GM23338 (cell line): ENCODE data around the gene WWOX. TPM values are rescaled to one million over a fixed set of nuclear protein-coding genes. Genes with fewer than 3 reads are reported as not detected.

Experiments used
- ATAC-seq: fragments of 200-7000 bp; cut with Tn5 transposase; 3 replicates; pipeline ENCODE4 v1.9.1; 2020
- DNase-seq: peaks from one replicate; pipeline ENCODE4 v3.0.0-alpha.2; 2015; ENCODE audit warnings: low spot score
- H2AFZ ChIP-seq: fragments of 200-600 bp; sonication (generic); 2 replicates; pipeline ENCODE4 v1.8.0; 2016; ENCODE audit warnings: antibody characterized with exemption, mild to moderate bottlenecking, moderate library complexity
- H3F3A ChIP-seq: fragments of 200-600 bp; sonication (generic); replicated peaks from 2 replicates; pipeline ENCODE4 v1.8.0; 2017; ENCODE audit warnings: antibody characterized with exemption, mixed run types, low read depth
- H3K27ac ChIP-seq: fragments of 200-600 bp; sonication (generic); 2 replicates; pipeline ENCODE4 v1.6.1; 2016; ENCODE audit warnings: low read depth
- H3K27me3 ChIP-seq: fragments of 200-600 bp; sonication (generic); 2 replicates; pipeline ENCODE4 v1.8.0; 2016; ENCODE audit warnings: mild to moderate bottlenecking, mixed run types, moderate library complexity; ENCODE audit not compliant: insufficient read depth
- H3K36me3 ChIP-seq: fragments of 200-600 bp; sonication (generic); 2 replicates; pipeline ENCODE4 v1.8.0; 2016; ENCODE audit warnings: mild to moderate bottlenecking; ENCODE audit not compliant: insufficient read depth
- H3K4me1 ChIP-seq: fragments of 200-600 bp; sonication (generic); 2 replicates; pipeline ENCODE4 v1.8.0; 2016; ENCODE audit warnings: mild to moderate bottlenecking, moderate library complexity; ENCODE audit not compliant: insufficient read depth
- H3K4me2 ChIP-seq: fragments of 200-600 bp; sonication (generic); 2 replicates; pipeline ENCODE4 v1.7.1; 2017; ENCODE audit warnings: mixed run types
- H3K4me3 ChIP-seq: fragments of 200-600 bp; sonication (generic); 2 replicates; pipeline ENCODE4 v1.6.1; 2016; ENCODE audit warnings: mixed run types
- H3K79me2 ChIP-seq: fragments of 200-600 bp; sonication (generic); replicated peaks from 2 replicates; pipeline ENCODE4 v1.8.0; 2017; ENCODE audit warnings: mild to moderate bottlenecking; ENCODE audit not compliant: insufficient read depth
- H3K9me2 ChIP-seq: fragments of 200-600 bp; sonication (generic); 2 replicates; pipeline ENCODE4 v1.8.0; 2017; ENCODE audit not compliant: insufficient read depth
- H4K20me1 ChIP-seq: fragments of 200-600 bp; sonication (generic); replicated peaks from 2 replicates; pipeline ENCODE4 v1.8.0; 2017; ENCODE audit warnings: mild to moderate bottlenecking; ENCODE audit not compliant: insufficient read depth
- H3K27ac Mint-ChIP-seq: 2 replicates; pipeline ENCODE4 v1.8.0; 2020; ENCODE audit warnings: inconsistent platforms, mild to moderate bottlenecking, moderate library complexity, mixed read lengths
- H3K27me3 Mint-ChIP-seq: 3 replicates; pipeline ENCODE4 v1.8.0; 2022; ENCODE audit warnings: low read depth, mild to moderate bottlenecking, moderate library complexity, mixed read lengths, inconsistent platforms; ENCODE audit not compliant: insufficient read depth, poor library complexity
- H3K36me3 Mint-ChIP-seq: 3 replicates; pipeline ENCODE4 v1.8.0; 2021; ENCODE audit warnings: low read depth, mild to moderate bottlenecking, inconsistent platforms, moderate library complexity, mixed read lengths
- H3K4me1 Mint-ChIP-seq: 3 replicates; pipeline ENCODE4 v1.8.0; 2020; ENCODE audit warnings: mild to moderate bottlenecking, inconsistent platforms, mixed read lengths
- H3K4me3 Mint-ChIP-seq: 3 replicates; pipeline ENCODE4 v1.8.0; 2021; ENCODE audit warnings: moderate library complexity, mild to moderate bottlenecking, inconsistent platforms, mixed read lengths
- H3K9me3 Mint-ChIP-seq: 3 replicates; pipeline ENCODE4 v1.8.0; 2020; ENCODE audit warnings: moderate library complexity, mild to moderate bottlenecking, inconsistent platforms, mixed read lengths
- EZH2phosphoT487 ChIP-seq: fragments of 200-600 bp; sonication (generic); IDR thresholded peaks from one replicate; pipeline ENCODE4 v1.8.1; 2018; ENCODE audit warnings: antibody characterized with exemption; ENCODE audit not compliant: unreplicated experiment
- POLR2AphosphoS5 ChIP-seq: IDR thresholded peaks from 2 replicates; pipeline ENCODE4 v1.6.1; 2016; ENCODE audit warnings: antibody characterized with exemption, low read depth
- ZNF331 ChIP-seq: fragments of 250-450 bp; sonication (Bioruptor Pico); IDR thresholded peaks from 2 replicates; pipeline ENCODE4 v1.5.0; 2020; ENCODE audit warnings: low read depth, mild to moderate bottlenecking, moderate library complexity
- polyA plus RNA-seq: library from polyadenylated mRNA; unstranded; fragments of >200 nt; fragmentation: Nextera tagmentation; extraction: Ambion mirVana; gene quantifications from 2 replicates; pipeline ENCODE4 v1.2.1, GENCODE V29; 2016
- total RNA-seq: library from RNA; depleted of rRNA; stranded (reverse); fragments of >200 nt; shearing (Covaris generic); gene quantifications from 2 replicates; pipeline ENCODE4 v1.2.3, GENCODE V29; 2014
- TF ChIP-seq, protein P1 (sequence below): fragments of 250-450 bp; sonication (Bioruptor Pico); IDR thresholded peaks from 2 replicates; pipeline ENCODE4 v1.5.0; 2020; ENCODE audit warnings: mild to moderate bottlenecking, moderate library complexity
- TF ChIP-seq, protein P2 (sequence below): IDR thresholded peaks from one replicate; pipeline ENCODE4 v1.6.1; 2018; ENCODE audit warnings: antibody characterized with exemption; ENCODE audit not compliant: unreplicated experiment

Gene WWOX
- total and polyA plus RNA-seq, 2 experiments from 2014 or later = 10.0 to 19.3 TPM

DNA sequence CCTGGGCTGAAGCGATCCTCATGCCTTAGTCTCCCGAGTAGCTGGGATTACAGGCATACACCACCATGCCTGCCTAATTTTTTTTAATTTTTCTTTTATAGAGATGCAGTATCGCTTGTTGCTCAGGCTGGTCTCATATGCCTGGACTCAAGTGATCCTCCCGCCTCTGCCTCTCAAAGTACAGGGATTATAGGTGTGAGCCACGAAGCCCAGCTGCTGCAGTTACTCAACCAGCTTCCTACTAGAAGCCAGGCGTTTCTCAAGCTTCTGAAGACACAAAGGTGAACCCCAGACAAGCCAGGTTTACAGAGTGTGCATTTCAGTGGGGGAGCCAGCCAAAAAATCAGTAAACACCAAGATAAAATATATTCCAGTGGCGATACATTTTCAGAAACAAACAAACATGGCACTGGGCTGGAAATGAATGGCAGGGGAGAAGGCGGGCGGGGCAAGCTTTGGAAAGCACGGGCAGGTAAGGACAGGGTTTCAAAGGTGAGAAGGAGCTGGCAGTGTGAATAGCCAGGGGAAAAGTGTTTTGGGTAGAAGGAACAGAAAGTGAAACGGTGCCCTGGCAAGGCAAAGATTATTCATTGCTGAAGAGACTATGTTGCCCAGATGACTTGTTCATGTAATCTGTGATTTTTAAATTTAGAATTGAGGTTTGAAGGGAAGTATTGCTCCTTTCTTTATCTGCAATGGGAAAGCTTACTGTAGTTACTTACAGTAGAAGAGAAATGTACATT lies 471.1 kb downstream of the WWOX start (continued):
- TF ChIP-seq, protein P1, sequence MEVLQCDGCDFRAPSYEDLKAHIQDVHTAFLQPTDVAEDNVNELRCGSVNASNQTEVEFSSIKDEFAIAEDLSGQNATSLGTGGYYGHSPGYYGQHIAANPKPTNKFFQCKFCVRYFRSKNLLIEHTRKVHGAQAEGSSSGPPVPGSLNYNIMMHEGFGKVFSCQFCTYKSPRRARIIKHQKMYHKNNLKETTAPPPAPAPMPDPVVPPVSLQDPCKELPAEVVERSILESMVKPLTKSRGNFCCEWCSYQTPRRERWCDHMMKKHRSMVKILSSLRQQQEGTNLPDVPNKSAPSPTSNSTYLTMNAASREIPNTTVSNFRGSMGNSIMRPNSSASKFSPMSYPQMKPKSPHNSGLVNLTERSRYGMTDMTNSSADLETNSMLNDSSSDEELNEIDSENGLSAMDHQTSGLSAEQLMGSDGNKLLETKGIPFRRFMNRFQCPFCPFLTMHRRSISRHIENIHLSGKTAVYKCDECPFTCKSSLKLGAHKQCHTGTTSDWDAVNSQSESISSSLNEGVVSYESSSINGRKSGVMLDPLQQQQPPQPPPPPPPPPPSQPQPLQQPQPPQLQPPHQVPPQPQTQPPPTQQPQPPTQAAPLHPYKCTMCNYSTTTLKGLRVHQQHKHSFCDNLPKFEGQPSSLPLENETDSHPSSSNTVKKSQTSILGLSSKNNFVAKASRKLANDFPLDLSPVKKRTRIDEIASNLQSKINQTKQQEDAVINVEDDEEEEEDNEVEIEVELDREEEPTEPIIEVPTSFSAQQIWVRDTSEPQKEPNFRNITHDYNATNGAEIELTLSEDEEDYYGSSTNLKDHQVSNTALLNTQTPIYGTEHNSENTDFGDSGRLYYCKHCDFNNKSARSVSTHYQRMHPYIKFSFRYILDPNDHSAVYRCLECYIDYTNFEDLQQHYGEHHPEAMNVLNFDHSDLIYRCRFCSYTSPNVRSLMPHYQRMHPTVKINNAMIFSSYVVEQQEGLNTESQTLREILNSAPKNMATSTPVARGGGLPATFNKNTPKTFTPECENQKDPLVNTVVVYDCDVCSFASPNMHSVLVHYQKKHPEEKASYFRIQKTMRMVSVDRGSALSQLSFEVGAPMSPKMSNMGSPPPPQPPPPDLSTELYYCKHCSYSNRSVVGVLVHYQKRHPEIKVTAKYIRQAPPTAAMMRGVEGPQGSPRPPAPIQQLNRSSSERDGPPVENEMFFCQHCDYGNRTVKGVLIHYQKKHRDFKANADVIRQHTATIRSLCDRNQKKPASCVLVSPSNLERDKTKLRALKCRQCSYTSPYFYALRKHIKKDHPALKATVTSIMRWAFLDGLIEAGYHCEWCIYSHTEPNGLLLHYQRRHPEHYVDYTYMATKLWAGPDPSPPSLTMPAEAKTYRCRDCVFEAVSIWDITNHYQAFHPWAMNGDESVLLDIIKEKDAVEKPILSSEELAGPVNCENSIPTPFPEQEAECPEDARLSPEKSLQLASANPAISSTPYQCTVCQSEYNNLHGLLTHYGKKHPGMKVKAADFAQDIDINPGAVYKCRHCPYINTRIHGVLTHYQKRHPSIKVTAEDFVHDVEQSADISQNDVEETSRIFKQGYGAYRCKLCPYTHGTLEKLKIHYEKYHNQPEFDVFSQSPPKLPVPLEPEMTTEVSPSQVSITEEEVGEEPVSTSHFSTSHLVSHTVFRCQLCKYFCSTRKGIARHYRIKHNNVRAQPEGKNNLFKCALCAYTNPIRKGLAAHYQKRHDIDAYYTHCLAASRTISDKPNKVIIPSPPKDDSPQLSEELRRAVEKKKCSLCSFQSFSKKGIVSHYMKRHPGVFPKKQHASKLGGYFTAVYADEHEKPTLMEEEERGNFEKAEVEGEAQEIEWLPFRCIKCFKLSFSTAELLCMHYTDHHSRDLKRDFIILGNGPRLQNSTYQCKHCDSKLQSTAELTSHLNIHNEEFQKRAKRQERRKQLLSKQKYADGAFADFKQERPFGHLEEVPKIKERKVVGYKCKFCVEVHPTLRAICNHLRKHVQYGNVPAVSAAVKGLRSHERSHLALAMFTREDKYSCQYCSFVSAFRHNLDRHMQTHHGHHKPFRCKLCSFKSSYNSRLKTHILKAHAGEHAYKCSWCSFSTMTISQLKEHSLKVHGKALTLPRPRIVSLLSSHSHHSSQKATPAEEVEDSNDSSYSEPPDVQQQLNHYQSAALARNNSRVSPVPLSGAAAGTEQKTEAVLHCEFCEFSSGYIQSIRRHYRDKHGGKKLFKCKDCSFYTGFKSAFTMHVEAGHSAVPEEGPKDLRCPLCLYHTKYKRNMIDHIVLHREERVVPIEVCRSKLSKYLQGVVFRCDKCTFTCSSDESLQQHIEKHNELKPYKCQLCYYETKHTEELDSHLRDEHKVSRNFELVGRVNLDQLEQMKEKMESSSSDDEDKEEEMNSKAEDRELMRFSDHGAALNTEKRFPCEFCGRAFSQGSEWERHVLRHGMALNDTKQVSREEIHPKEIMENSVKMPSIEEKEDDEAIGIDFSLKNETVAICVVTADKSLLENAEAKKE = no peak
- no peak for TF ChIP-seq POLR2AphosphoS5
- no peak for TF ChIP-seq EZH2phosphoT487
- no peak for TF ChIP-seq ZNF331 (CRISPR knock-in tag)

GRCh38 chr16:78571434-78571833 lies 472.0 kb downstream of the WWOX start:
- no peaks in the 10 kb centered on the region for H3K36me3 Mint-ChIP-seq
- no peaks in the 10 kb centered on the region for H3K36me3 ChIP-seq
- no peak overlapping the region for H3K27ac Mint-ChIP-seq
- DNase-seq (no peak), ATAC-seq (no peak)
- H2AFZ ChIP-seq = no peak overlapping the region
- H3K4me1 Mint-ChIP-seq = no peaks in the 10 kb centered on the region
- H3F3A ChIP-seq = no peaks in the 10 kb centered on the region
- peaks cover 4% of the 10 kb centered on the region; the same call in 1 of the 2 replicates for H3K9me2 ChIP-seq
- no peak overlapping the region for H3K27ac ChIP-seq
- no peaks in the 10 kb centered on the region for H4K20me1 ChIP-seq
- no peaks in the 10 kb centered on the region for H3K9me3 Mint-ChIP-seq
- H3K79me2 ChIP-seq = no peaks in the 10 kb centered on the region
- H3K4me1 ChIP-seq = no peaks in the 10 kb centered on the region
- H3K27me3 ChIP-seq = no peaks in the 10 kb centered on the region
- no peaks in the 10 kb centered on the region for H3K27me3 Mint-ChIP-seq
- H3K4me3 Mint-ChIP-seq = no peak overlapping the region
- H3K4me3 ChIP-seq = no peak overlapping the region
- no peak overlapping the region for H3K4me2 ChIP-seq
- TF ChIP-seq, protein P1 = no peak
- TF ChIP-seq, protein P2, sequence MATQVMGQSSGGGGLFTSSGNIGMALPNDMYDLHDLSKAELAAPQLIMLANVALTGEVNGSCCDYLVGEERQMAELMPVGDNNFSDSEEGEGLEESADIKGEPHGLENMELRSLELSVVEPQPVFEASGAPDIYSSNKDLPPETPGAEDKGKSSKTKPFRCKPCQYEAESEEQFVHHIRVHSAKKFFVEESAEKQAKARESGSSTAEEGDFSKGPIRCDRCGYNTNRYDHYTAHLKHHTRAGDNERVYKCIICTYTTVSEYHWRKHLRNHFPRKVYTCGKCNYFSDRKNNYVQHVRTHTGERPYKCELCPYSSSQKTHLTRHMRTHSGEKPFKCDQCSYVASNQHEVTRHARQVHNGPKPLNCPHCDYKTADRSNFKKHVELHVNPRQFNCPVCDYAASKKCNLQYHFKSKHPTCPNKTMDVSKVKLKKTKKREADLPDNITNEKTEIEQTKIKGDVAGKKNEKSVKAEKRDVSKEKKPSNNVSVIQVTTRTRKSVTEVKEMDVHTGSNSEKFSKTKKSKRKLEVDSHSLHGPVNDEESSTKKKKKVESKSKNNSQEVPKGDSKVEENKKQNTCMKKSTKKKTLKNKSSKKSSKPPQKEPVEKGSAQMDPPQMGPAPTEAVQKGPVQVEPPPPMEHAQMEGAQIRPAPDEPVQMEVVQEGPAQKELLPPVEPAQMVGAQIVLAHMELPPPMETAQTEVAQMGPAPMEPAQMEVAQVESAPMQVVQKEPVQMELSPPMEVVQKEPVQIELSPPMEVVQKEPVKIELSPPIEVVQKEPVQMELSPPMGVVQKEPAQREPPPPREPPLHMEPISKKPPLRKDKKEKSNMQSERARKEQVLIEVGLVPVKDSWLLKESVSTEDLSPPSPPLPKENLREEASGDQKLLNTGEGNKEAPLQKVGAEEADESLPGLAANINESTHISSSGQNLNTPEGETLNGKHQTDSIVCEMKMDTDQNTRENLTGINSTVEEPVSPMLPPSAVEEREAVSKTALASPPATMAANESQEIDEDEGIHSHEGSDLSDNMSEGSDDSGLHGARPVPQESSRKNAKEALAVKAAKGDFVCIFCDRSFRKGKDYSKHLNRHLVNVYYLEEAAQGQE = no peak
- no peak for TF ChIP-seq POLR2AphosphoS5
